Measurements from ENCODE around the gene KRTAP5-5. TPM values are rescaled to one million over a fixed set of nuclear protein-coding genes. Genes with fewer than 3 reads are reported as not detected.

KRTAP5-5 gene
- total and polyA plus RNA-seq, 2 of the 13 experiments (the other 11 are each of a cell fraction or from before 2014, with no cell fraction given): not detected

- TF ChIP-seq ZBTB4 (CRISPR knock-in tag; IDR thresholded peaks at IDR 0.05; ENCODE audit: borderline replicate concordance) (peak; percentile 91), THAP11 (CRISPR knock-in tag; IDR thresholded peaks at IDR 0.05) (peak; percentile 58; the same call in 1 of the 2 replicates), ZFP91 (CRISPR knock-in tag; IDR thresholded peaks at IDR 0.05; ENCODE audit: borderline replicate concordance) (peak; percentile 20; the same call in 1 of the 2 replicates), CEBPG (CRISPR knock-in tag; IDR thresholded peaks at IDR 0.05) (peak; percentile 55), STAG1 (CRISPR knock-in tag; IDR thresholded peaks at IDR 0.05) (peak; percentile 22; the same call in 1 of the 2 replicates), MAFF (IDR thresholded peaks at IDR 0.05; ENCODE audit: low read depth, low read length) (peak; percentile 63), HNF4A (CRISPR knock-in tag; IDR thresholded peaks at IDR 0.05) (peak; percentile 96), MEF2D (CRISPR knock-in tag; IDR thresholded peaks at IDR 0.05) (0 out of 2 replicates have a peak, but pooled peaks have one; percentile 24), MLX (CRISPR knock-in tag; IDR thresholded peaks at IDR 0.05) (peak; percentile 99), ZBTB33 (CRISPR knock-in tag; IDR thresholded peaks at IDR 0.05) (peak; percentile 50; the same call in 1 of the 2 replicates), DNMT1 (CRISPR knock-in tag; IDR thresholded peaks at IDR 0.05) (0 out of 2 replicates have a peak, but pooled peaks have one; percentile 32), ZBTB20 (CRISPR knock-in tag; IDR thresholded peaks at IDR 0.05; ENCODE audit: borderline replicate concordance, low read depth) (0 out of 2 replicates have a peak, but pooled peaks have one; percentile 21), ZNF281 (CRISPR knock-in tag; IDR thresholded peaks at IDR 0.05; ENCODE audit: borderline replicate concordance) (peak; percentile 49; the same call in 1 of the 2 replicates), PHF21A (CRISPR knock-in tag; IDR thresholded peaks at IDR 0.05) (peak; percentile 64), UBTF (CRISPR knock-in tag; IDR thresholded peaks at IDR 0.05) (peak; percentile 64)
Observed at GRCh38 chr11:1661454-1662269, 32.1 kb downstream of the KRTAP5-5 start (continued).
